Activated CD4-positive, alpha-beta T cell treated with anti-CD3 and anti-CD28 coated beads, Interleukin-2, amount 50 U/mL, for 4 hours (primary cell): ENCODE measurements around the gene ALPL.

Experiments
- DNase-seq, 2 experiments: peaks; one replicate each; pipeline ENCODE4 v3.0.0-alpha.2; 2020

ALPL gene

GRCh38 chr1:21604208-21604957 lies 95.2 kb downstream of the ALPL start:
- DNase-seq, result no peak

GRCh38 chr1:21605012-21605715 lies 95.9 kb downstream of the ALPL start:
- DNase-seq, result no peak

GRCh38 chr1:21605964-21606705 lies 96.9 kb downstream of the ALPL start:
- DNase-seq, result no peak

GRCh38 chr1:21607549-21608529 lies 98.6 kb downstream of the ALPL start:
- peak in 1 of 2 experiments; percentile 16 for DNase-seq

GRCh38 chr1:21608798-21609197 lies 99.6 kb downstream of the ALPL start:
- no peak for DNase-seq

GRCh38 chr1:21610027-21610426 lies 100.8 kb downstream of the ALPL start:
- no peak for DNase-seq

GRCh38 chr1:21610989-21611785 lies 102.0 kb downstream of the ALPL start:
- DNase-seq, result no peak

GRCh38 chr1:21612057-21612456 lies 102.8 kb downstream of the ALPL start:
- DNase-seq, result no peak

GRCh38 chr1:21613072-21613867 lies 104.0 kb downstream of the ALPL start:
- DNase-seq, result no peak

- DNase-seq, result no peak
Measured at GRCh38 chr1:21614419-21615115, 105.3 kb downstream of the ALPL start.

GRCh38 chr1:21616372-21616771 lies 107.1 kb downstream of the ALPL start:
- DNase-seq, result no peak

GRCh38 chr1:21617126-21617738 lies 108.0 kb downstream of the ALPL start:
- DNase-seq, result no peak

- no peak for DNase-seq
Measured at GRCh38 chr1:21618059-21618458, 108.8 kb downstream of the ALPL start.

GRCh38 chr1:21618561-21619374 lies 109.5 kb downstream of the ALPL start:
- no peak for DNase-seq

- no peak for DNase-seq
Measured at GRCh38 chr1:21619375-21619947, 110.2 kb downstream of the ALPL start.

- no peak for DNase-seq
Measured at GRCh38 chr1:21620011-21620410, 110.8 kb downstream of the ALPL start.

- no peak for DNase-seq
Measured at GRCh38 chr1:21620496-21620895, 111.3 kb downstream of the ALPL start.

GRCh38 chr1:21621051-21621450 lies 111.8 kb downstream of the ALPL start:
- no peak for DNase-seq
